ENCODE measurements around the gene MTTP.
"Not testable (repeated sequence)": the region's sequence is repeated elsewhere in the genome, so short reads cannot be mapped to it uniquely, and the experiment has no call there.

Gene MTTP

GRCh38 chr4:99574530-99575324 lies at the start of gene MTTP:
Gene MTTP, plus strand, starts transcription at chr4:99574824. Its CDS starts 86 bp downstream, at chr4:99574910.
- DNase-seq (ENCODE audit: low spot score), result no peak

- no peak for DNase-seq (ENCODE audit: low spot score)
Measured at GRCh38 chr4:99529228-99529627, 45.4 kb upstream of the MTTP start.

- no peak for DNase-seq (ENCODE audit: low spot score)
Measured at GRCh38 chr4:99529956-99530355, 44.7 kb upstream of the MTTP start.

GRCh38 chr4:99534699-99535098 lies 39.9 kb upstream of the MTTP start:
- not testable (repeated sequence) for DNase-seq (ENCODE audit: low spot score)

GRCh38 chr4:99536271-99536670 lies 38.4 kb upstream of the MTTP start:
- DNase-seq (ENCODE audit: low spot score), result no peak

GRCh38 chr4:99536848-99537247 lies 37.8 kb upstream of the MTTP start:
- DNase-seq (ENCODE audit: low spot score), result no peak

- DNase-seq (ENCODE audit: low spot score), result no peak
Measured at GRCh38 chr4:99537674-99538073, 37.0 kb upstream of the MTTP start.

- DNase-seq (ENCODE audit: low spot score), result no peak
Measured at GRCh38 chr4:99540277-99540939, 34.2 kb upstream of the MTTP start.

- no peak for DNase-seq (ENCODE audit: low spot score)
Measured at GRCh38 chr4:99552872-99553271, 21.8 kb upstream of the MTTP start.

- peak; percentile 96 for DNase-seq (ENCODE audit: low spot score)
Measured at GRCh38 chr4:99563310-99564186, 11.1 kb upstream of the MTTP start, which contains the start of gene TRMT10A. Gene TRMT10A, minus strand, starts transcription at chr4:99564039. Its CDS starts 4,701 bp downstream, at chr4:99559338.

- DNase-seq (ENCODE audit: low spot score), result no peak
Measured at GRCh38 chr4:99564921-99565320, 9.7 kb upstream of the MTTP start.

- DNase-seq (ENCODE audit: low spot score), result no peak
Measured at GRCh38 chr4:99571883-99572282, 2.7 kb upstream of the MTTP start.

- no peak for DNase-seq (ENCODE audit: low spot score)
Measured at GRCh38 chr4:99572527-99573240, 1.9 kb upstream of the MTTP start.

- DNase-seq (ENCODE audit: low spot score), result no peak
Measured at GRCh38 chr4:99573735-99574368, 772 bp upstream of the MTTP start.

- DNase-seq (ENCODE audit: low spot score), result no peak
Measured at GRCh38 chr4:99578714-99579113, 4.1 kb downstream of the MTTP start.

- peak; percentile 1 for DNase-seq (ENCODE audit: low spot score)
Measured at GRCh38 chr4:99585516-99585915, 10.9 kb downstream of the MTTP start.

- DNase-seq (ENCODE audit: low spot score), result no peak
Measured at GRCh38 chr4:99586322-99586721, 11.7 kb downstream of the MTTP start.

- no peak for DNase-seq (ENCODE audit: low spot score)
Measured at GRCh38 chr4:99586797-99587196, 12.2 kb downstream of the MTTP start.

- no peak for DNase-seq (ENCODE audit: low spot score)
Measured at GRCh38 chr4:99587309-99587708, 12.7 kb downstream of the MTTP start.

GRCh38 chr4:99587803-99588202 lies 13.2 kb downstream of the MTTP start:
- no peak for DNase-seq (ENCODE audit: low spot score)

- no peak for DNase-seq (ENCODE audit: low spot score)
Measured at GRCh38 chr4:99591757-99592156, 17.1 kb downstream of the MTTP start.
